DND-41 (cell line): Measurements from ENCODE around the gene EFHD1.

Experiments used
- ATAC-seq: fragments of 200-7000 bp; cut with Tn5 transposase; 3 replicates; pipeline ENCODE4 v1.9.1; 2021; ENCODE audit warnings: low read depth; ENCODE audit not compliant: insufficient read depth
- DNase-seq: peaks from one replicate; pipeline ENCODE4 v3.0.0-alpha.2; 2020
- H2AFZ ChIP-seq: 2 replicates; pipeline ENCODE4 v1.6.0; 2012; ENCODE audit warnings: low read depth, low read length
- H3K27ac ChIP-seq: 2 replicates; pipeline ENCODE4 v1.5.1; 2012; ENCODE audit warnings: low read length, inconsistent platforms
- H3K27me3 ChIP-seq: fragments of 200-600 bp; sonication (generic); 2 replicates; pipeline ENCODE4 v1.6.0; 2012; ENCODE audit warnings: low read length, mild to moderate bottlenecking, inconsistent platforms; ENCODE audit not compliant: insufficient read depth, poor library complexity
- H3K36me3 ChIP-seq: 2 replicates; pipeline ENCODE4 v1.5.1; 2012; ENCODE audit warnings: low read length, inconsistent platforms; ENCODE audit not compliant: insufficient read depth
- H3K4me1 ChIP-seq: 2 replicates; pipeline ENCODE4 v1.5.1; 2012; ENCODE audit warnings: mild to moderate bottlenecking, low read length; ENCODE audit not compliant: insufficient read depth
- H3K4me2 ChIP-seq: 2 replicates; pipeline ENCODE4 v1.6.0; 2012; ENCODE audit warnings: mild to moderate bottlenecking, moderate library complexity, low read length, inconsistent platforms; ENCODE audit not compliant: insufficient read depth
- H3K4me3 ChIP-seq, 2 experiments: fragments of 200-600 bp in 1 of 2; shearing (Covaris generic) in 1 of 2; 2 replicates each; pipeline ENCODE4 v1.5.1; 2012 to 2016; ENCODE audit warnings: inconsistent platforms in 2 of 2, low read length in 2 of 2, mild to moderate bottlenecking in 2 of 2, low read depth in 1 of 2, moderate library complexity in 1 of 2
- H3K79me2 ChIP-seq: 2 replicates; pipeline ENCODE4 v1.6.0; 2012; ENCODE audit warnings: low read length, inconsistent platforms; ENCODE audit not compliant: insufficient read depth
- H3K9ac ChIP-seq: 2 replicates; pipeline ENCODE4 v1.6.0; 2012; ENCODE audit warnings: low read depth, mild to moderate bottlenecking, inconsistent platforms, low read length, moderate library complexity
- H3K9me3 ChIP-seq: 2 replicates; pipeline ENCODE4 v1.5.1; 2012; ENCODE audit warnings: low read length, moderate library complexity, mild to moderate bottlenecking, inconsistent platforms; ENCODE audit not compliant: insufficient read depth, severe bottlenecking
- H4K20me1 ChIP-seq: 2 replicates; pipeline ENCODE4 v1.6.0; 2012; ENCODE audit warnings: low read length; ENCODE audit not compliant: insufficient read depth
- EZH2 ChIP-seq: IDR thresholded peaks from 3 replicates; pipeline ENCODE4 v1.6.1; 2012; ENCODE audit warnings: borderline replicate concordance, low read depth, mild to moderate bottlenecking, moderate library complexity, low read length, inconsistent platforms; ENCODE audit not compliant: severe bottlenecking
- TF ChIP-seq, protein P1 (sequence below): IDR thresholded peaks from 2 replicates; pipeline ENCODE4 v1.5.1; 2012; ENCODE audit warnings: borderline replicate concordance, low read length, moderate library complexity, mild to moderate bottlenecking; ENCODE audit not compliant: poor library complexity, severe bottlenecking; ENCODE audit errors: extremely low read depth

Gene EFHD1

DNA sequence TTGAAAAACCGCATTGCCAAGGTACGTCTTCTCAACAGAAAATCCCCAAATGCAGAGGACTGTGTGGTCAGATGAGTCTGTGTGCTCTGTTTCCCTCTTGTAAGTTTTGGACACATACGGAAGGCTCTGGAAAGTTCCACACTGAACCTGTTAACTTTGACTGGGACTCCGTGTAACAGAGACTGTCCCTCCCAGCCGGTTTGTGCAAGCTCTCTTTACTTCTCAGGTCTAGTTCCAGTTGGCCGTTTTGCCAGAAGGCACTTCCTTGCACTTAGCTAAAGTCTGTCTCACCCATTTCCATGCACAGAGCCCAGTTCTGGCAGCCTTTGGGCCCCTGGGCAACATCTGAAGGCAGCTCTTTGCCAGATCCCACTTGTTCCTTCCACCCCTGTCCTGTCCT lies 22.0 kb downstream of the EFHD1 start:
- Histone ChIP-seq H2AFZ (no peak overlapping the region), H3K27ac (no peak overlapping the region), H4K20me1 (no peaks in the 10 kb centered on the region), H3K27me3 (no peaks in the 10 kb centered on the region), H3K4me2 (no peak overlapping the region), H3K4me1 (no peaks in the 10 kb centered on the region), H3K4me3 (no peak overlapping the region), H3K9me3 (no peaks in the 10 kb centered on the region), H3K36me3 (no peaks in the 10 kb centered on the region), H3K9ac (no peak overlapping the region), H3K79me2 (no peaks in the 10 kb centered on the region)
- TF ChIP-seq, protein P1, sequence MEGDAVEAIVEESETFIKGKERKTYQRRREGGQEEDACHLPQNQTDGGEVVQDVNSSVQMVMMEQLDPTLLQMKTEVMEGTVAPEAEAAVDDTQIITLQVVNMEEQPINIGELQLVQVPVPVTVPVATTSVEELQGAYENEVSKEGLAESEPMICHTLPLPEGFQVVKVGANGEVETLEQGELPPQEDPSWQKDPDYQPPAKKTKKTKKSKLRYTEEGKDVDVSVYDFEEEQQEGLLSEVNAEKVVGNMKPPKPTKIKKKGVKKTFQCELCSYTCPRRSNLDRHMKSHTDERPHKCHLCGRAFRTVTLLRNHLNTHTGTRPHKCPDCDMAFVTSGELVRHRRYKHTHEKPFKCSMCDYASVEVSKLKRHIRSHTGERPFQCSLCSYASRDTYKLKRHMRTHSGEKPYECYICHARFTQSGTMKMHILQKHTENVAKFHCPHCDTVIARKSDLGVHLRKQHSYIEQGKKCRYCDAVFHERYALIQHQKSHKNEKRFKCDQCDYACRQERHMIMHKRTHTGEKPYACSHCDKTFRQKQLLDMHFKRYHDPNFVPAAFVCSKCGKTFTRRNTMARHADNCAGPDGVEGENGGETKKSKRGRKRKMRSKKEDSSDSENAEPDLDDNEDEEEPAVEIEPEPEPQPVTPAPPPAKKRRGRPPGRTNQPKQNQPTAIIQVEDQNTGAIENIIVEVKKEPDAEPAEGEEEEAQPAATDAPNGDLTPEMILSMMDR, result no peak
- no peak for TF ChIP-seq EZH2
- ATAC-seq, result no peak
- DNase-seq, result no peak

DNA sequence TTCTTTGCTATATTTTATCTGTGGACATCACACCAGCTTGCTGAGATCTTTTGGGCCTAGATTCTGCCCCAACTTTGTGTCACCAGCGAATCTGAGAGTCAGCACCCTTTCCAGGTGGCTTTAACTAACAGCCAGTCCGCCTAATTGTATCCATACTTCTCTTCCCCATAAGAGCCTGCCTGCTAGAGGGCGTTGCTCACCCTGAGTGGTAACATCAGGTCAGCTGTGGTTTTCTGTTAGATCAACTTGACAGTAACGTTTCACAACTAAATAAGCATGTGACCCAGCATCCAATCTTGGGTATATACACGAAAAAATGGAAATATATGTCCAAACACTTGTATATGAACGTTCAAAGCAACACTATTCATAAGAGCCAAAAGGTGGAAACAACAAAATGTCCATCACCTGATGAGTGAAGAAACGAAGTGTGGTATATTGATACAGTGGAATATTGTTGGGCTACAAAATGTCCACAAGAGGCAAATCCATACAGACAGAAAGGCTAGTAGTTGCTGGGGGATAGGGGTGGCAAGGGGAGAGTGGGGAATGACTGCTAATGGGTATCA lies 24.9 kb downstream of the EFHD1 start:
- Histone ChIP-seq H4K20me1 (no peaks in the 10 kb centered on the region), H3K79me2 (no peaks in the 10 kb centered on the region), H3K36me3 (no peaks in the 10 kb centered on the region), H3K27ac (no peak overlapping the region), H3K27me3 (no peaks in the 10 kb centered on the region), H3K4me2 (no peak overlapping the region), H3K4me3 (no peak overlapping the region), H2AFZ (no peak overlapping the region), H3K4me1 (no peaks in the 10 kb centered on the region), H3K9ac (no peak overlapping the region), H3K9me3 (no peaks in the 10 kb centered on the region)
- DNase-seq (no peak), ATAC-seq (no peak)
- TF ChIP-seq, protein P1, result no peak
- TF ChIP-seq EZH2, result no peak

DNA sequence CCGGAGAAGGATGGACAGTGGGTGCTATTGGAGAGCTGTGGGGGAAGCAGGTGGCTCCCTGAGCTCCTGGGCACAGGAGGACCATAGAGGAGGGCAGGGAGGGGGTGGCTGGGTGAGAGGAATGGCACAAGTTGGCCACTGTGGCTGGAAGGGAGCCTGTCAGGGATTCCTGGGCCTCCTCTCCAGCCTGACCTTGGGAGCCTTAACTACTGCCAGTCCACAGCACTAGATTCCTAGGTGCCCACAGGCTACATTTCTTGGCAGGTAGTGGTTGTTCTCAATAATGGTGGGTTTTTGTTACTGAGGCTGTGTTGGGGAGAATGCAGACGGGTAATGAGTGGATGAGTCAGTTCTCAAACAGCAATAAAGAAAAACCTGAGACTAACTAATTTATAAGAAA lies 26.0 kb downstream of the EFHD1 start:
- TF ChIP-seq, protein P1, result no peak
- TF ChIP-seq EZH2, result no peak
- H3K36me3 ChIP-seq, result no peaks in the 10 kb centered on the region
- no peak overlapping the region for H3K27ac ChIP-seq
- H4K20me1 ChIP-seq, result no peaks in the 10 kb centered on the region
- H3K4me3 ChIP-seq, result no peak overlapping the region
- H3K9ac ChIP-seq, result no peak overlapping the region
- ATAC-seq, result no peak
- H3K4me1 ChIP-seq, result no peaks in the 10 kb centered on the region
- H2AFZ ChIP-seq, result no peak overlapping the region
- H3K79me2 ChIP-seq, result no peaks in the 10 kb centered on the region
- no peaks in the 10 kb centered on the region for H3K9me3 ChIP-seq
- H3K4me2 ChIP-seq, result no peak overlapping the region
- no peak for DNase-seq
- no peaks in the 10 kb centered on the region for H3K27me3 ChIP-seq
